Measurements from ENCODE around the gene NPBWR2.

NPBWR2 gene

GRCh38 chr20:64146936-64147477, 39.6 kb upstream of the NPBWR2 start:
- no peak for ATAC-seq

GRCh38 chr20:64146301-64146935, 39.1 kb upstream of the NPBWR2 start:
- Mint-ChIP-seq H3K4me3 (no peak overlapping the region), H3K4me1 (no peaks in the 10 kb centered on the region), H3K9me3 (peaks cover 10% of the 10 kb centered on the region), H3K36me3 (no peaks in the 10 kb centered on the region), H3K27ac (no peak overlapping the region)
- ATAC-seq = no peak
- no peak for DNase-seq (ENCODE audit: low spot score in 2 of 2)

More at GRCh38 chr20:64146936-64147477, 39.6 kb upstream of the NPBWR2 start:
- no peaks in the 10 kb centered on the region for H3K36me3 Mint-ChIP-seq
- no peak overlapping the region for H3K27ac Mint-ChIP-seq
- DNase-seq (ENCODE audit: low spot score in 2 of 2) = no peak
- H3K4me3 Mint-ChIP-seq = no peak overlapping the region
- peaks cover 10% of the 10 kb centered on the region for H3K9me3 Mint-ChIP-seq
- no peaks in the 10 kb centered on the region for H3K4me1 Mint-ChIP-seq

GRCh38 chr20:64145458-64146300, 38.3 kb upstream of the NPBWR2 start:
- H3K9me3 Mint-ChIP-seq = peaks cover 10% of the 10 kb centered on the region
- H3K4me1 Mint-ChIP-seq = no peaks in the 10 kb centered on the region
- ATAC-seq (no peak), DNase-seq (ENCODE audit: low spot score in 2 of 2) (no peak)
- no peak overlapping the region for H3K27ac Mint-ChIP-seq
- H3K4me3 Mint-ChIP-seq = no peak overlapping the region
- no peaks in the 10 kb centered on the region for H3K36me3 Mint-ChIP-seq

- Mint-ChIP-seq H3K4me1 (no peaks in the 10 kb centered on the region), H3K36me3 (no peaks in the 10 kb centered on the region), H3K4me3 (no peak overlapping the region), H3K9me3 (peaks cover 10% of the 10 kb centered on the region), H3K27ac (no peak overlapping the region)
- ATAC-seq = no peak
- no peak for DNase-seq (ENCODE audit: low spot score in 2 of 2)
These were observed 37.0 kb upstream of the NPBWR2 start for GRCh38 chr20:64144144-64144912.

GRCh38 chr20:64143018-64143801, 35.8 kb upstream of the NPBWR2 start:
- DNase-seq (ENCODE audit: low spot score in 2 of 2) (no peak), ATAC-seq (no peak)
- Mint-ChIP-seq H3K4me3 (no peak overlapping the region), H3K27ac (no peak overlapping the region), H3K36me3 (no peaks in the 10 kb centered on the region), H3K9me3 (peaks cover 10% of the 10 kb centered on the region), H3K4me1 (no peaks in the 10 kb centered on the region)

GRCh38 chr20:64142590-64142989, 35.2 kb upstream of the NPBWR2 start:
- ATAC-seq (no peak), DNase-seq (ENCODE audit: low spot score in 2 of 2) (no peak)
- Mint-ChIP-seq H3K36me3 (no peaks in the 10 kb centered on the region), H3K4me3 (no peak overlapping the region), H3K9me3 (peaks cover 10% of the 10 kb centered on the region), H3K4me1 (no peaks in the 10 kb centered on the region), H3K27ac (no peak overlapping the region)

GRCh38 chr20:64140956-64141355, 33.6 kb upstream of the NPBWR2 start:
- ATAC-seq (no peak), DNase-seq (ENCODE audit: low spot score in 2 of 2) (no peak)
- Mint-ChIP-seq H3K27ac (no peak overlapping the region), H3K36me3 (no peaks in the 10 kb centered on the region), H3K4me3 (no peak overlapping the region), H3K4me1 (no peaks in the 10 kb centered on the region), H3K9me3 (peaks cover 10% of the 10 kb centered on the region)

- no peak for ATAC-seq
- Mint-ChIP-seq H3K4me3 (no peak overlapping the region), H3K4me1 (no peaks in the 10 kb centered on the region), H3K9me3 (peaks cover 10% of the 10 kb centered on the region), H3K36me3 (no peaks in the 10 kb centered on the region), H3K27ac (no peak overlapping the region)
- no peak for DNase-seq (ENCODE audit: low spot score in 2 of 2)
These were observed 32.9 kb upstream of the NPBWR2 start for GRCh38 chr20:64140061-64140931.

DNA sequence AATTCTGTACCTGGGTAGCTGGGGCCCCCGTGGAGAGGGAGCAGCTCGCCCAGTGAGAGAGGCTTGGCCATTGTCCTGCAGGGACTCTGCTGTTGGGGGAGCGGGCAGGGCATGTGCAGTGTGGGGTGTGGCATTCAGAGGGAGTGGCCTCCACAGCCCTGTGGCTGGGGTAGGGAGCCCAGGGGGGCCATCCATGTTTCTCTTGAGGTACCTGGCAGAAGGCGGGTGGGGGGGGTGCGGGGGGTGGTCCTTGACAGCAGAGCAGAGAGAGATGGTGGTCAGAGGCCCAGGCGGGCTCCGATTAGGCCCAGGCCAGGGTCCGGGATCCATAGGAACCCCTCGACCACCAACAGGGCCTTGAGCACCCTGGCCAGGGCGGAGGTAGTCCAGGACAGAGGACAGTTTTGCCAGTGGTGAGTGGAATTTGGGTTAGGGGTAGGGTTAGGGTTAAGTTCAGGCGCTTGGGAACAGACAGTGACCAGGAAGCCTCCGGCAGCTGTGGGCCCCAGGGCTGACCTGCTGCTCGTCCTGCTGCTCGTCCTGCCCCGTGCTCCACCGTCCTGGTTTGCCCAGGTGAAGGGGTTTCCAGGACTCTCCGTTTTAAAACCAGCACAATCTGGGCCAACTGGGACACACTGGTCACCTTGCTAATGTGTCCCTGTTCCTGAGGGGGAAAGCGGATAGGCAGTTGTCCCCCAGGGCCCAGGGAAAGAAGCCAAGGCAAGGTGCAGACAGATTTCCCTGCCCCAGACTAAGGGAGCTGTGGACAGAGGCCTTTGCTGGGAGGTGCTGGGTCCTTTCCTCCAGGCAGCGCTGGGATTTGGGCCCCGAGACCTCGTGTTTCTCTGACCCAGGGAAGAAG, 32.1 kb upstream of the NPBWR2 start:
- DNase-seq (ENCODE audit: low spot score in 2 of 2) (no peak), ATAC-seq (no peak)
- no peak overlapping the region for H3K27ac Mint-ChIP-seq
- H3K4me1 Mint-ChIP-seq = no peaks in the 10 kb centered on the region
- H3K4me3 Mint-ChIP-seq = no peak overlapping the region
- no peaks in the 10 kb centered on the region for H3K36me3 Mint-ChIP-seq
- peaks cover 4% of the 10 kb centered on the region for H3K9me3 Mint-ChIP-seq

GRCh38 chr20:64138276-64138815, 31.0 kb upstream of the NPBWR2 start:
- DNase-seq (ENCODE audit: low spot score in 2 of 2) = no peak
- Mint-ChIP-seq H3K4me1 (no peaks in the 10 kb centered on the region), H3K4me3 (no peak overlapping the region), H3K27ac (no peak overlapping the region), H3K9me3 (no peaks in the 10 kb centered on the region), H3K36me3 (no peaks in the 10 kb centered on the region)
- ATAC-seq = no peak

GRCh38 chr20:64137598-64138031, 30.2 kb upstream of the NPBWR2 start:
- H3K27ac Mint-ChIP-seq = no peak overlapping the region
- ATAC-seq (no peak), DNase-seq (ENCODE audit: low spot score in 2 of 2) (no peak)
- no peak overlapping the region for H3K4me3 Mint-ChIP-seq
- H3K4me1 Mint-ChIP-seq = no peaks in the 10 kb centered on the region
- H3K9me3 Mint-ChIP-seq = no peaks in the 10 kb centered on the region
- H3K36me3 Mint-ChIP-seq = no peaks in the 10 kb centered on the region

- no peak for ATAC-seq
- H3K36me3 Mint-ChIP-seq = no peaks in the 10 kb centered on the region
These were observed 28.8 kb upstream of the NPBWR2 start for GRCh38 chr20:64136004-64136710.

More at GRCh38 chr20:64136004-64136710, 28.8 kb upstream of the NPBWR2 start:
- Mint-ChIP-seq H3K27ac (no peak overlapping the region), H3K9me3 (no peaks in the 10 kb centered on the region), H3K4me1 (no peaks in the 10 kb centered on the region), H3K4me3 (no peak overlapping the region)
- no peak for DNase-seq (ENCODE audit: low spot score in 2 of 2)

Data from stimulated activated effector memory CD8-positive, alpha-beta T cell treated with anti-CD3 and anti-CD28 coated beads, Interleukin-12 subunit alpha, Interleukin-12 subunit beta, amount 100 ng/mL, for 72 hours (primary cell).